Retina (tissue), 1 donor: ENCODE data around the gene CIAO1.
A peak's percentile ranks its signal among the peaks of the same experiment; 100 is the strongest.
"Not testable (repeated sequence)": the region's sequence is repeated elsewhere in the genome, so short reads cannot be mapped to it uniquely, and the experiment has no call there.

Experiments used
- DNase-seq: peaks from one replicate; pipeline ENCODE4 v3.0.0-alpha.2; 2016

CIAO1 gene

GRCh38 chr2:96265840-96266679 is at the start of gene CIAO1, which contains the start of gene TMEM127:
Gene CIAO1, plus strand, starts transcription at chr2:96266225. Its CDS starts 126 bp downstream, at chr2:96266351.
Gene TMEM127, minus strand, starts transcription at chr2:96265997. Its CDS starts 616 bp downstream, at chr2:96265381.
- peak; percentile 99 for DNase-seq

- no peak for DNase-seq
Measured at GRCh38 chr2:96218508-96219131, 47.4 kb upstream of the CIAO1 start.

GRCh38 chr2:96219959-96220358 is 46.1 kb upstream of the CIAO1 start:
- DNase-seq = not testable (repeated sequence)

- DNase-seq = not testable (repeated sequence)
Measured at GRCh38 chr2:96221106-96221505, 44.9 kb upstream of the CIAO1 start.

GRCh38 chr2:96225016-96225533 is 41.0 kb upstream of the CIAO1 start:
- no peak for DNase-seq

- no peak for DNase-seq
Measured at GRCh38 chr2:96231316-96231715, 34.7 kb upstream of the CIAO1 start.

GRCh38 chr2:96233436-96233835 is 32.6 kb upstream of the CIAO1 start:
- DNase-seq = no peak

GRCh38 chr2:96233880-96234316 is 32.1 kb upstream of the CIAO1 start:
- DNase-seq = no peak

- no peak for DNase-seq
Measured at GRCh38 chr2:96236882-96237281, 29.1 kb upstream of the CIAO1 start.

- no peak for DNase-seq
Measured at GRCh38 chr2:96238266-96238665, 27.8 kb upstream of the CIAO1 start.

- no peak for DNase-seq
Measured at GRCh38 chr2:96239091-96239490, 26.9 kb upstream of the CIAO1 start.

- DNase-seq = no peak
Measured at GRCh38 chr2:96239745-96240264, 26.2 kb upstream of the CIAO1 start.

GRCh38 chr2:96240341-96241038 is 25.5 kb upstream of the CIAO1 start:
- DNase-seq = no peak

- no peak for DNase-seq
Measured at GRCh38 chr2:96241227-96241626, 24.8 kb upstream of the CIAO1 start.

- DNase-seq = no peak
Measured at GRCh38 chr2:96241900-96242611, 24.0 kb upstream of the CIAO1 start.

- no peak for DNase-seq
Measured at GRCh38 chr2:96243843-96244242, 22.2 kb upstream of the CIAO1 start.

GRCh38 chr2:96245609-96246390 is 20.2 kb upstream of the CIAO1 start:
- DNase-seq = no peak

- DNase-seq = no peak
Measured at GRCh38 chr2:96247009-96247408, 19.0 kb upstream of the CIAO1 start.

GRCh38 chr2:96247896-96248295 is 18.1 kb upstream of the CIAO1 start:
- no peak for DNase-seq

- DNase-seq = no peak
Measured at GRCh38 chr2:96248624-96249023, 17.4 kb upstream of the CIAO1 start.

GRCh38 chr2:96249654-96250053 is 16.4 kb upstream of the CIAO1 start:
- no peak for DNase-seq

- no peak for DNase-seq
Measured at GRCh38 chr2:96250188-96250587, 15.8 kb upstream of the CIAO1 start.
